Measurements from ENCODE around the gene STXBP5.

DNA sequence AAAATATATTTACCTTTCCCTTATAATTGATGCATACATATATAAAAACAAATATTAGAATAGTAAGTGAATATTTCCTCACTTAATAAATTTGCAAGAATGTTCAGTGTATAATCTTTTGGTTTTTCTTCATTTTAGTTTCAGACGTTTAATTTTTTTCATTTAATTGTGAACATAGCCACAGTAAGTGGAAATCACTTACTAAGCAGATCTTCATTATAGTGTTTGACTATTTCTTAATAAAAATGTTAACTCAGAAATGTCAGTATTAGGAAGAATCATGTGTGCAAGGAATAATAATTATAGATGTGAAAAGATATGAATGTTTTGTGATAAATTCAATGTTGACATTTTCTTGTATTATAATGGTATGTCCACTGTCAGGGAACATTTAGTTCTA is 27.4 kb downstream of the STXBP5 start:
- TF ChIP-seq, protein P1, sequence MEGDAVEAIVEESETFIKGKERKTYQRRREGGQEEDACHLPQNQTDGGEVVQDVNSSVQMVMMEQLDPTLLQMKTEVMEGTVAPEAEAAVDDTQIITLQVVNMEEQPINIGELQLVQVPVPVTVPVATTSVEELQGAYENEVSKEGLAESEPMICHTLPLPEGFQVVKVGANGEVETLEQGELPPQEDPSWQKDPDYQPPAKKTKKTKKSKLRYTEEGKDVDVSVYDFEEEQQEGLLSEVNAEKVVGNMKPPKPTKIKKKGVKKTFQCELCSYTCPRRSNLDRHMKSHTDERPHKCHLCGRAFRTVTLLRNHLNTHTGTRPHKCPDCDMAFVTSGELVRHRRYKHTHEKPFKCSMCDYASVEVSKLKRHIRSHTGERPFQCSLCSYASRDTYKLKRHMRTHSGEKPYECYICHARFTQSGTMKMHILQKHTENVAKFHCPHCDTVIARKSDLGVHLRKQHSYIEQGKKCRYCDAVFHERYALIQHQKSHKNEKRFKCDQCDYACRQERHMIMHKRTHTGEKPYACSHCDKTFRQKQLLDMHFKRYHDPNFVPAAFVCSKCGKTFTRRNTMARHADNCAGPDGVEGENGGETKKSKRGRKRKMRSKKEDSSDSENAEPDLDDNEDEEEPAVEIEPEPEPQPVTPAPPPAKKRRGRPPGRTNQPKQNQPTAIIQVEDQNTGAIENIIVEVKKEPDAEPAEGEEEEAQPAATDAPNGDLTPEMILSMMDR (IDR thresholded peaks at IDR 0.05) = no peak
- no peak for TF ChIP-seq POLR2A (IDR thresholded peaks at IDR 0.05)
- no peak for TF ChIP-seq POLR2AphosphoS5 (IDR thresholded peaks at IDR 0.05)
